Transverse colon (tissue), 4 donors: ENCODE measurements around the gene JPH3. TPM values are rescaled to one million over a fixed set of nuclear protein-coding genes. Genes with fewer than 3 reads are reported as not detected.

Experiments used
- DNase-seq: peaks from one replicate; pipeline ENCODE4 v3.0.0-alpha.2; 2019
- H3K27ac ChIP-seq, 4 donors: fragments of 200-600 bp; sonication (generic); 2 replicates each; pipeline ENCODE4 v1.5.1; 2016 to 2018; ENCODE audit warnings: inconsistent platforms in 4 of 4
- H3K27me3 ChIP-seq: fragments of 200-600 bp; sonication (generic); 2 replicates; pipeline ENCODE4 v1.5.1; 2017; ENCODE audit warnings: inconsistent platforms
- H3K36me3 ChIP-seq, 4 donors: fragments of 200-600 bp; sonication (generic); 2 replicates each; pipeline ENCODE4 v1.5.1; 2017 to 2019; ENCODE audit warnings: inconsistent platforms in 4 of 4
- H3K4me1 ChIP-seq, 4 donors: fragments of 200-600 bp; sonication (generic); 2 replicates each; pipeline ENCODE4 v1.5.1; 2017 to 2020; ENCODE audit warnings: inconsistent platforms in 4 of 4
- H3K4me3 ChIP-seq, 4 donors: fragments of 200-600 bp; sonication (generic); 1 replicate in 1 of 4; 2 replicates in 3 of 4; pipeline versions ENCODE4 v1.5.1 to v1.6.1; 2017 to 2019; ENCODE audit warnings: inconsistent platforms in 4 of 4
- H3K9me3 ChIP-seq, 2 donors: fragments of 200-600 bp; sonication (generic); 2 replicates each; pipeline ENCODE4 v1.5.1; 2017 to 2019; ENCODE audit warnings: inconsistent platforms in 2 of 2
- CTCF ChIP-seq, 5 experiments: fragments of 200-600 bp in 3 of 5; fragments of 450-650 bp in 2 of 5; sonication (generic) in 3 of 5; IDR thresholded peaks; 1 replicate in 2 of 5; 2 replicates in 3 of 5; pipeline ENCODE4 v1.5.1; 2016 to 2017; ENCODE audit warnings: antibody characterized with exemption in 5 of 5, inconsistent platforms in 3 of 5, mild to moderate bottlenecking in 2 of 5, moderate library complexity in 1 of 5
- EP300 ChIP-seq: sonication (generic); formaldehyde crosslinking; IDR thresholded peaks from one replicate; pipeline ENCODE4 v1.6.1; 2017; ENCODE audit warnings: antibody characterized with exemption, low read depth
- POLR2A ChIP-seq: fragments of 450-650 bp; IDR thresholded peaks from one replicate; pipeline ENCODE4 v1.6.1; 2016; ENCODE audit warnings: antibody characterized with exemption, mild to moderate bottlenecking, moderate library complexity
- POLR2AphosphoS5 ChIP-seq, 3 donors: sonication (generic); formaldehyde crosslinking; IDR thresholded peaks; one replicate each; pipeline ENCODE4 v1.6.1; 2016; ENCODE audit warnings: antibody characterized with exemption in 3 of 3
- WGBS, 2 donors: methylation state at CpG; one replicate each; pipeline ENCODE4 v1.1.5; 2018; ENCODE audit warnings: low coverage in 1 of 2; 5-methylcytosine and 5-hydroxymethylcytosine counted together
- in situ Hi-C, 4 donors: fragments of 200-750 bp; cut with MboI; loops; one replicate each; pipeline versions ENCODE4 v1.15.0 to v1.15.1; 2017; ENCODE audit warnings: low sequenced_read_pairs in 3 of 4, low pct_ligation_motif_present in 1 of 4, low pct_unique_long_range_greater_than_20kb in 1 of 4
- intact Hi-C: fragments of 100-400 bp; cut with DNase I; formaldehyde crosslinking; loops from one replicate; pipeline ENCODE4 v1.15.1; 2023; ENCODE audit warnings: low total_unique reads
- total RNA-seq, 4 donors: library from RNA; depleted of rRNA; stranded (reverse); fragments of >200 nt; gene quantifications; one replicate each; pipeline ENCODE4 v1.1.0, GENCODE V29; 2016

Gene JPH3
- total RNA-seq, 4 donors from 2014 or later, result 0.32 to 5.2 (median 0.41) TPM; not detected in 1

DNA sequence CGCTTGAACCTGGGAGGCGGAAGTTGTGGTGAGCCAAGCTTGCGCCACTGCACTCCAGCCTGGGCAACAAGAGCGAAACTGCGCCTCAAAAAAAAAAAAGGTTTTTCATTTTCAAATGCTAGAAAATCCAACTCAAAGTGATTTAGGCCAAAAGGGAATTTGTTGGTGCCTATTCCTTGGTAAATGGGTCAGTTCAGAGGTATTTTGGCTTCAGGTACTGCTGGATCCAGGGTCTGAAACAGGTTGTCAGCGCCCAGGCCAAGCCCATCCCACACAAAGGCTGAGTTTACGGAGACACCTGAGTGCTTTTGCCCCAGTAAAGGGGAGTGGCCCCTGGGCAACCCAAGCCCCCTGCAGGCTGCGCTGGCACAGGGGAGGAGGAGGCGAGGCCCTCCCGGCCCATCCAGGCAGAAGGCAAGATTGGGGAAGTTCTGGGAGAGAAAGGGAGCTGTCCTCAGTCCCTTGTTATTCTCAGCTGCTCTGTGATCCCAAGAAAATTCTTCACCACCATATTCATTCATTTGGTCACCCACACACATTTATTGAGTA, 8.5 kb upstream of the JPH3 start:
- 88% methylated on average over 10 of the region's 10 CpGs; no CpG with 5 or more reads in 1 of the 2 donors for WGBS, 2 donors
- in situ Hi-C loops (no loop called here), intact Hi-C loops (no loop called here)
- DNase-seq, result no peak
- Histone ChIP-seq H3K27me3 (peaks cover 32% of the 10 kb centered on the region), H3K27ac (no peak overlapping the region), H3K36me3 (no peaks in the 10 kb centered on the region), H3K9me3 (no peaks in the 10 kb centered on the region), H3K4me1 (peaks cover 0 to 3% (median 0%) of the 10 kb centered on the region in 4 donors), H3K4me3 (no peak overlapping the region)
- TF ChIP-seq POLR2AphosphoS5 (IDR thresholded peaks at IDR 0.05), result no peak
- TF ChIP-seq POLR2A, result no peak
- TF ChIP-seq CTCF (IDR thresholded peaks at IDR 0.05), result no peak

DNA sequence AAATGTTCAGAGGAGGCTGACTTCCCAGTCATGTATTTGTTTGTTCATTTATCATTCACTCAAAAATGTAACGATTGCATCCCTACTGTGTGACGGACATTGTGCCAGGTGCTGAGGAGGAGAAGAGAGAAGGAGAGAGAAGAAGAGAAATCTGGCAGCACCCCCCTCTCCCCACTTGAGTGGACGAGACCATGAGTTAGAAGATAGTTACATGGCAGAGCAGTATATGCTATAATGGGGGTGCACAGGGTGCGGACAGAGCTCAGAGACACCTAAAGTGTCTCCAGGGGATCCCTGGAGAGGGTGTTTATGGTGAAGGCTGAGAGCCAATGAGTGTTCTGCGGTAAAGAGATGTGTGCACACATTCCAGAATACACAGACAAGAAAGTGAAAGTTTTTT, 6.6 kb upstream of the JPH3 start:
- in situ Hi-C loops, result no loop called here
- no peaks in the 10 kb centered on the region for H3K36me3 ChIP-seq
- WGBS, 2 donors, result 67 to 80% methylated on average over 1 to 5 of the region's 5 CpGs

GRCh38 chr16:87597324-87597830, 4.9 kb upstream of the JPH3 start:
- Histone ChIP-seq H3K4me1 (peaks cover 0 to 4% (median 0%) of the 10 kb centered on the region in 4 donors), H3K9me3 (no peaks in the 10 kb centered on the region), H3K4me3 (no peak overlapping the region), H3K36me3 (no peaks in the 10 kb centered on the region), H3K27me3 (peaks cover 52% of the 10 kb centered on the region), H3K27ac (no peak overlapping the region)
- DNase-seq, result no peak
- WGBS, 2 donors, result 95 to 96% methylated on average over 6 of the region's 6 CpGs
- intact Hi-C loops, result loop anchor here (5.0 kb wide), 1 partner anchor 175 kb away; no protein-coding TSS in a partner anchor
- TF ChIP-seq EP300 (no peak), POLR2A (no peak), POLR2AphosphoS5 (IDR thresholded peaks at IDR 0.05) (no peak), CTCF (IDR thresholded peaks at IDR 0.05) (no peak)
- in situ Hi-C loops, result no loop called here

More for the DNA sequence above, 6.6 kb upstream of the JPH3 start:
- H3K27me3 ChIP-seq, result peaks cover 37% of the 10 kb centered on the region
- H3K4me1 ChIP-seq, result no peaks in the 10 kb centered on the region
- H3K27ac ChIP-seq, result no peak overlapping the region
- no peaks in the 10 kb centered on the region for H3K9me3 ChIP-seq
- intact Hi-C loops, result loop anchor here (5.0 kb wide), 1 partner anchor 177 kb away; no protein-coding TSS in a partner anchor
- TF ChIP-seq CTCF (IDR thresholded peaks at IDR 0.05) (no peak), POLR2AphosphoS5 (IDR thresholded peaks at IDR 0.05) (no peak), EP300 (no peak), POLR2A (no peak)
- DNase-seq, result no peak
- no peak overlapping the region for H3K4me3 ChIP-seq

- Histone ChIP-seq H3K4me3 (no peak overlapping the region), H3K36me3 (no peaks in the 10 kb centered on the region), H3K4me1 (peaks cover 0 to 11% (median 3%) of the 10 kb centered on the region in 4 donors), H3K9me3 (no peaks in the 10 kb centered on the region), H3K27me3 (peaks cover 60% of the 10 kb centered on the region), H3K27ac (no peak overlapping the region)
- intact Hi-C loops, result loop anchor here (5.0 kb wide), 1 partner anchor 174 kb away; no protein-coding TSS in a partner anchor
- in situ Hi-C loops, result no loop called here
- 25 to 73% methylated on average over 1 to 5 of the region's 5 CpGs for WGBS, 2 donors
- no peak for DNase-seq
- TF ChIP-seq POLR2AphosphoS5 (IDR thresholded peaks at IDR 0.05), result no peak
- no peak for TF ChIP-seq EP300
- TF ChIP-seq CTCF (IDR thresholded peaks at IDR 0.05), result no peak
- no peak for TF ChIP-seq POLR2A
These were observed 3.9 kb upstream of the JPH3 start for GRCh38 chr16:87598431-87598830.
